GM12801 (cell line): Measurements from ENCODE around the gene UBR2.

Experiments
- CTCF ChIP-seq: IDR thresholded peaks from one replicate; pipeline ENCODE4 v1.5.1; 2011; ENCODE audit warnings: control low read depth; ENCODE audit not compliant: insufficient read length; ENCODE audit errors: extremely low read depth

The UBR2 gene

GRCh38 chr6:42726485-42727086, 162.8 kb downstream of the UBR2 start:
- no peak for TF ChIP-seq CTCF

- TF ChIP-seq CTCF = no peak
Measured at GRCh38 chr6:42727087-42727611, 163.3 kb downstream of the UBR2 start.

GRCh38 chr6:42727627-42728026, 163.8 kb downstream of the UBR2 start:
- no peak for TF ChIP-seq CTCF

GRCh38 chr6:42729731-42730130, 165.9 kb downstream of the UBR2 start:
- TF ChIP-seq CTCF = no peak

- TF ChIP-seq CTCF = no peak
Measured at GRCh38 chr6:42735976-42736375, 172.1 kb downstream of the UBR2 start.

GRCh38 chr6:42740725-42741124, 176.9 kb downstream of the UBR2 start:
- no peak for TF ChIP-seq CTCF

GRCh38 chr6:42742116-42742894, 178.5 kb downstream of the UBR2 start:
- TF ChIP-seq CTCF = no peak
